Peyer's patch (tissue), 4 donors: ENCODE results near the gene PLN. TPM values are rescaled to one million over a fixed set of nuclear protein-coding genes. Genes with fewer than 3 reads are reported as not detected.

Experiments
- DNase-seq, 3 donors: peaks; one replicate each; pipeline ENCODE4 v3.0.0-alpha.2; 2017 to 2019
- H3K27ac ChIP-seq, 4 donors: fragments of 200-600 bp; sonication (generic); one replicate each; pipeline ENCODE4 v1.5.1; 2016 to 2019
- H3K27me3 ChIP-seq, 2 donors: fragments of 200-600 bp; sonication (generic); one replicate each; pipeline ENCODE4 v1.5.1; 2019
- H3K36me3 ChIP-seq, 3 donors: fragments of 200-600 bp; sonication (generic); one replicate each; pipeline ENCODE4 v1.5.1; 2016 to 2019
- H3K4me1 ChIP-seq, 4 donors: fragments of 200-600 bp; sonication (generic); one replicate each; pipeline ENCODE4 v1.5.1; 2016 to 2019
- H3K4me3 ChIP-seq, 4 donors: fragments of 200-600 bp; sonication (generic); 1 replicate in 3 of 4; 2 replicates in 1 of 4; pipeline ENCODE4 v1.5.1; 2016 to 2019; ENCODE audit warnings: mild to moderate bottlenecking in 1 of 4
- H3K9me3 ChIP-seq, 4 donors: fragments of 200-600 bp; sonication (generic); one replicate each; pipeline ENCODE4 v1.5.1; 2016 to 2019; ENCODE audit warnings: mild to moderate bottlenecking in 1 of 4
- CTCF ChIP-seq, 6 experiments: fragments of 450-650 bp in 4 of 6; fragments of 200-600 bp in 2 of 6; sonication (generic) in 1 of 6; IDR thresholded peaks; one replicate each; pipeline ENCODE4 v1.5.1; 2017 to 2019; ENCODE audit warnings: antibody characterized with exemption in 6 of 6, mild to moderate bottlenecking in 3 of 6, moderate library complexity in 1 of 6
- POLR2A ChIP-seq, 2 donors: fragments of 450-650 bp; IDR thresholded peaks; one replicate each; pipeline ENCODE4 v1.5.1; 2017; ENCODE audit warnings: antibody characterized with exemption in 2 of 2, mild to moderate bottlenecking in 2 of 2, moderate library complexity in 2 of 2
- total RNA-seq, 4 donors: library from RNA; depleted of rRNA; stranded (reverse); fragments of >200 nt; gene quantifications; one replicate each; pipeline ENCODE4 v1.1.0, GENCODE V29; 2016

PLN gene
- total RNA-seq, 4 donors from 2014 or later, result 6.1 to 28.9 (median 12.2) TPM

GRCh38 chr6:118536478-118536877 is 11.6 kb upstream of the PLN start:
- TF ChIP-seq CTCF (IDR thresholded peaks at IDR 0.05) (no peak), POLR2A (IDR thresholded peaks at IDR 0.05) (no peak)
- no peak for DNase-seq
- no peak overlapping the region for H3K4me3 ChIP-seq
- H3K9me3 ChIP-seq, result no peaks in the 10 kb centered on the region
- H3K27ac ChIP-seq, result no peak overlapping the region
- no peaks in the 10 kb centered on the region for H3K27me3 ChIP-seq
- H3K4me1 ChIP-seq, result no peaks in the 10 kb centered on the region
- H3K36me3 ChIP-seq, result no peaks in the 10 kb centered on the region

GRCh38 chr6:118537574-118537973 is 10.5 kb upstream of the PLN start:
- TF ChIP-seq POLR2A (IDR thresholded peaks at IDR 0.05) (no peak), CTCF (IDR thresholded peaks at IDR 0.05) (no peak)
- no peak for DNase-seq
- Histone ChIP-seq H3K36me3 (no peaks in the 10 kb centered on the region), H3K9me3 (no peaks in the 10 kb centered on the region), H3K27me3 (no peaks in the 10 kb centered on the region), H3K4me1 (no peaks in the 10 kb centered on the region), H3K4me3 (no peak overlapping the region), H3K27ac (no peak overlapping the region)

GRCh38 chr6:118542184-118542952 is 5.7 kb upstream of the PLN start:
- H3K4me3 ChIP-seq, result no peak overlapping the region
- no peaks in the 10 kb centered on the region for H3K27me3 ChIP-seq
- H3K9me3 ChIP-seq, result no peaks in the 10 kb centered on the region
- TF ChIP-seq CTCF (IDR thresholded peaks at IDR 0.05), result no peak
- TF ChIP-seq POLR2A (IDR thresholded peaks at IDR 0.05), result no peak
- H3K4me1 ChIP-seq, result no peaks in the 10 kb centered on the region
- H3K27ac ChIP-seq, result no peak overlapping the region
- no peaks in the 10 kb centered on the region for H3K36me3 ChIP-seq
- no peak for DNase-seq

- H3K36me3 ChIP-seq, result no peaks in the 10 kb centered on the region
- TF ChIP-seq CTCF (IDR thresholded peaks at IDR 0.05) (no peak), POLR2A (IDR thresholded peaks at IDR 0.05) (no peak)
- H3K4me1 ChIP-seq, result no peaks in the 10 kb centered on the region
- H3K4me3 ChIP-seq, result no peak overlapping the region
- H3K27ac ChIP-seq, result no peak overlapping the region
- no peaks in the 10 kb centered on the region for H3K9me3 ChIP-seq
- H3K27me3 ChIP-seq, result no peaks in the 10 kb centered on the region
- DNase-seq, result no peak
Measured at GRCh38 chr6:118544105-118544504, 4.0 kb upstream of the PLN start.

GRCh38 chr6:118546164-118546879 is 1.8 kb upstream of the PLN start:
- no peaks in the 10 kb centered on the region for H3K36me3 ChIP-seq
- H3K4me1 ChIP-seq, result no peaks in the 10 kb centered on the region
- H3K9me3 ChIP-seq, result no peaks in the 10 kb centered on the region
- no peak overlapping the region for H3K4me3 ChIP-seq
- TF ChIP-seq CTCF (IDR thresholded peaks at IDR 0.05) (no peak), POLR2A (IDR thresholded peaks at IDR 0.05) (no peak)
- peak overlapping the region in 1 of 4 donors; percentile 47 for H3K27ac ChIP-seq
- DNase-seq, result no peak
- H3K27me3 ChIP-seq, result no peaks in the 10 kb centered on the region
